Endodermal cell (in vitro differentiated cells): ENCODE data around the gene POC1B. TPM values are rescaled to one million over a fixed set of nuclear protein-coding genes. Genes with fewer than 3 reads are reported as not detected.

Experiments
- DNase-seq: peaks from one replicate; pipeline ENCODE4 v3.0.0-alpha.2; 2017
- H3K27ac ChIP-seq: 2 replicates; pipeline ENCODE4 v1.5.1; 2013; ENCODE audit warnings: mild to moderate bottlenecking, low read depth, low read length, moderate library complexity
- H3K27me3 ChIP-seq: 2 replicates; pipeline ENCODE4 v1.6.1; 2013; ENCODE audit warnings: mild to moderate bottlenecking, low read length, moderate library complexity; ENCODE audit not compliant: insufficient read depth, control insufficient read depth, poor library complexity, severe bottlenecking
- H3K36me3 ChIP-seq: 2 replicates; pipeline ENCODE4 v1.7.0; 2013; ENCODE audit warnings: mild to moderate bottlenecking, low read length, moderate library complexity; ENCODE audit not compliant: control insufficient read depth, insufficient read depth
- H3K4me1 ChIP-seq: one replicate; pipeline ENCODE4 v1.7.0; 2013; ENCODE audit warnings: low read length; ENCODE audit not compliant: control insufficient read depth, insufficient read depth
- H3K4me3 ChIP-seq: 2 replicates; pipeline ENCODE4 v1.5.1; 2013; ENCODE audit warnings: mild to moderate bottlenecking, low read length, moderate library complexity
- H3K9ac ChIP-seq: 2 replicates; pipeline ENCODE4 v1.6.1; 2013; ENCODE audit warnings: mild to moderate bottlenecking, low read length, moderate library complexity; ENCODE audit not compliant: poor library complexity, severe bottlenecking; ENCODE audit errors: extremely low read depth
- H3K9me3 ChIP-seq: 2 replicates; pipeline ENCODE4 v1.6.1; 2013; ENCODE audit warnings: mild to moderate bottlenecking, low read length, moderate library complexity; ENCODE audit not compliant: control insufficient read depth
- H3K27ac Mint-ChIP-seq: 2 replicates; pipeline ENCODE4 v1.8.0; 2020; ENCODE audit warnings: mixed read lengths
- H3K27me3 Mint-ChIP-seq: 2 replicates; pipeline ENCODE4 v1.8.0; 2021; ENCODE audit warnings: mild to moderate bottlenecking, mixed read lengths; ENCODE audit not compliant: insufficient read depth
- H3K36me3 Mint-ChIP-seq: 2 replicates; pipeline ENCODE4 v1.8.0; 2020; ENCODE audit warnings: low read depth, mixed read lengths
- H3K4me1 Mint-ChIP-seq: 2 replicates; pipeline ENCODE4 v1.8.0; 2020; ENCODE audit warnings: mixed read lengths
- H3K4me3 Mint-ChIP-seq: 2 replicates; pipeline ENCODE4 v1.8.0; 2020; ENCODE audit warnings: mild to moderate bottlenecking, moderate library complexity, mixed read lengths
- H3K9me3 Mint-ChIP-seq: 2 replicates; pipeline ENCODE4 v1.8.0; 2020; ENCODE audit warnings: mild to moderate bottlenecking, mixed read lengths
- CTCF ChIP-seq: fragments of 200-600 bp; sonication (generic); conservative IDR thresholded peaks from 2 replicates; pipeline ENCODE4 v1.5.0; 2021; ENCODE audit warnings: antibody characterized with exemption, mild to moderate bottlenecking
- whole genome bisulfite sequencing, 2 experiments: methylation state at CpG; one replicate each; pipeline versions ENCODE4 v1.1.5 to v1.1.7; 2013; ENCODE audit warnings: missing lambda C conversion rate in 2 of 2, mixed read lengths in 1 of 2; ENCODE audit not compliant: insufficient coverage in 1 of 2, insufficient read length in 1 of 2; 5-methylcytosine and 5-hydroxymethylcytosine counted together
- total RNA-seq, 2 donors: library from RNA; stranded (reverse); fragmentation: NEBNext Ultra II Directional in 1 of 2; extraction: Animal tissue kit (Norgen Biotek cat#: 25700) in 1 of 2; gene quantifications; 2 replicates in 1 of 2; 3 replicates in 1 of 2; pipeline ENCODE4 v1.2.1, GENCODE V29; 2021

POC1B gene
- total RNA-seq, 2 donors from 2014 or later: 22.3 to 36.1 TPM

GRCh38 chr12:89429528-89429927 lies 96.3 kb downstream of the POC1B start:
- no peak for TF ChIP-seq CTCF
- peaks cover 11% of the 10 kb centered on the region for H3K36me3 Mint-ChIP-seq
- H3K36me3 ChIP-seq: no peaks in the 10 kb centered on the region
- WGBS, 2 experiments: 97% methylated on average over 3 of the region's 3 CpGs; no CpG with 5 or more reads in 1 of the 2 experiments
- H3K9me3 Mint-ChIP-seq: no peaks in the 10 kb centered on the region
- no peak overlapping the region for H3K27ac ChIP-seq
- H3K9ac ChIP-seq: no peak overlapping the region
- H3K4me1 Mint-ChIP-seq: no peaks in the 10 kb centered on the region
- DNase-seq: no peak
- no peaks in the 10 kb centered on the region for H3K9me3 ChIP-seq
- H3K27me3 Mint-ChIP-seq: no peaks in the 10 kb centered on the region
- no peaks in the 10 kb centered on the region for H3K27me3 ChIP-seq
- no peaks in the 10 kb centered on the region for H3K4me1 ChIP-seq
- H3K4me3 Mint-ChIP-seq: no peak overlapping the region
- H3K4me3 ChIP-seq: no peak overlapping the region
- H3K27ac Mint-ChIP-seq: no peak overlapping the region

- no peaks in the 10 kb centered on the region for H3K9me3 Mint-ChIP-seq
- 82 to 88% methylated on average over 3 of the region's 3 CpGs for WGBS, 2 experiments
- H3K9ac ChIP-seq: no peak overlapping the region
- no peak overlapping the region for H3K27ac ChIP-seq
- no peaks in the 10 kb centered on the region for H3K9me3 ChIP-seq
- no peaks in the 10 kb centered on the region for H3K4me1 ChIP-seq
- H3K4me3 ChIP-seq: no peak overlapping the region
- DNase-seq: no peak
- peaks cover 9% of the 10 kb centered on the region for H3K36me3 Mint-ChIP-seq
- no peaks in the 10 kb centered on the region for H3K27me3 ChIP-seq
- no peak overlapping the region for H3K4me3 Mint-ChIP-seq
- no peaks in the 10 kb centered on the region for H3K36me3 ChIP-seq
- H3K27ac Mint-ChIP-seq: no peak overlapping the region
- no peaks in the 10 kb centered on the region for H3K27me3 Mint-ChIP-seq
- no peaks in the 10 kb centered on the region for H3K4me1 Mint-ChIP-seq
- no peak for TF ChIP-seq CTCF
Measured at GRCh38 chr12:89427508-89428156, 98.2 kb downstream of the POC1B start.

- no peaks in the 10 kb centered on the region for H3K9me3 Mint-ChIP-seq
- no peak overlapping the region for H3K27ac ChIP-seq
- 99 to 100% methylated on average over 1 to 2 of the region's 2 CpGs for WGBS, 2 experiments
- no peak for DNase-seq
- H3K9ac ChIP-seq: no peak overlapping the region
- H3K4me3 ChIP-seq: no peak overlapping the region
- no peaks in the 10 kb centered on the region for H3K27me3 Mint-ChIP-seq
- TF ChIP-seq CTCF: no peak
- H3K36me3 ChIP-seq: no peaks in the 10 kb centered on the region
- H3K4me3 Mint-ChIP-seq: no peak overlapping the region
- no peaks in the 10 kb centered on the region for H3K4me1 ChIP-seq
- H3K9me3 ChIP-seq: no peaks in the 10 kb centered on the region
- peaks cover 7% of the 10 kb centered on the region for H3K36me3 Mint-ChIP-seq
- H3K4me1 Mint-ChIP-seq: peaks cover 3% of the 10 kb centered on the region
- no peaks in the 10 kb centered on the region for H3K27me3 ChIP-seq
- no peak overlapping the region for H3K27ac Mint-ChIP-seq
Measured at GRCh38 chr12:89424846-89425245, 101.0 kb downstream of the POC1B start.
